NOMO-1 (cell line): ENCODE results near the gene TAF15.

Experiments used
- DNase-seq, 2 experiments: peaks; one replicate each; lab custom pipeline; 2025; ENCODE audit not compliant: unreplicated experiment in 2 of 2; lab: John Stamatoyannopoulos, UW

Gene TAF15

DNA sequence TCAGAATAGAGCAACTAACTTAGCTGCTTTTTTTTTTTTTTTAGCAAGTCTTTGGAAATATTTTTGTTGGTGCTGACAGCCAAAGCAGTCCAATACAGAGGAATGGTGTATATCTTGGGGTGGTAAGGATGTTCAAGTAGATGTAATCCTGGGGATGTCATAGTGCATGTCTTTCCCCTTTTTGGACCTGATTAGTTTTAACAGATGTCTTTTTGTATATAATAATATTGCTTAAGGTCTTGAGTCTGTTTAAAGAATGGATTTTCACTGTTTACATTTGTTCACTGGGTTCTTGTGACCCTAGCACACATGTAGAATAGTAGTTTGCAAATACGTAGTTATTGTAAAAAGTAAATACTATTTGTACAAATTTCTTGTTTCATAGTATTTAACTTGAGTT, 7.9 kb downstream of the TAF15 start:
- DNase-seq: no peak

DNA sequence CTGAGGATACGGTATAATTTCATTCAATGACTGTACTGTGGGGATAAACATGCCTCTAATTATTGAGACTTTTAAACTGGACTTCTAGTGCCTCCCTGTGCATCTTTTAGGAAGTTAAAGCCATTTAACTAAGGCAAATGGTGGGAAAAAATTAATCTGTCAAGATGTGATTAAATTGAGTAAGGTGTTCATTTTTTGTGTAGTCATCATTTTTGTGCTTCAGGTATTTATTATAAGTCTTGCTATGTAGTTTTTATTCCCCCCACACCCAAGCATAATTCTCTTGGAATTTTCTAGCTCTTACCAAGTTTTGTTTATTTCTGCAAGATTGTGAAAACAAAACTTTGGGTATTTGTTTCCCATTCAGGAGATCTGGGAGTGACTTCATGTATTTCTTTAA, 10.2 kb downstream of the TAF15 start:
- DNase-seq: no peak

DNA sequence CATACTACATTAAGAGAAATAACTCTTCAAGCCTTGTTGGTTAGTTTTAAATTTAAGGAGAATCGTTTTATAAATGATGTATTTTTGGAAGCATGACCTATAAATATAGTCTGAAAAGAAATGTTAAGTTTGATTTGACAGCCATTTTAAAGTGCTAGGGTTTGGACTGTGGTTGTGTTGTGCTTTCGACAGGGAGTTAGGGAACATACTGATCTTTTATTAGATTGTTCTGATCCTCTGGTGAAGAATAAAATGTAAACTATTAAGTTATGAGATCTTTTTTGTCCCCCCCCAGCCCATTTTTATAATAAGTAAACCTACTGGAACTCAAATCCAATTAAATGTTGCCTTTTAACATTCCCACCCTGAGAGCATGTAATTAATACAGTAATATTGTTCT, 12.0 kb downstream of the TAF15 start:
- DNase-seq: no peak

DNA sequence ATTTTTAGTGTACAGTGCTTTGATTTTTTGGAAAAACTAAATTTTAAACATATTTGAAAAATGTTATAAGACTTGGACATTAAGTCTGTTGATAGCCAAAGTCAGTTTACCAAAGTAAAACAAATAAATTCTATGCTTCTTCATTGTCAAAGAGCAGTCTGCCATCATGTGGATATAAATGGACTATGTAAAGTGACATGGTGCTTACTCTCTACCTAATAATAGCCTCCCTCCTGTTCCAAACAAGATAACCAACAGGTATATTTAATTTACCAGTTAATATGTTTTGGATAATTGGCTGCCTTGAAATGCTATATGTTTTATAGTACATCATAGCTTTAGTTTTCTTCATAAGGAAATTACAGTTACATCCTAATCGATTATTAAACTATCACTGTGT, 15.9 kb downstream of the TAF15 start:
- DNase-seq: no peak

DNA sequence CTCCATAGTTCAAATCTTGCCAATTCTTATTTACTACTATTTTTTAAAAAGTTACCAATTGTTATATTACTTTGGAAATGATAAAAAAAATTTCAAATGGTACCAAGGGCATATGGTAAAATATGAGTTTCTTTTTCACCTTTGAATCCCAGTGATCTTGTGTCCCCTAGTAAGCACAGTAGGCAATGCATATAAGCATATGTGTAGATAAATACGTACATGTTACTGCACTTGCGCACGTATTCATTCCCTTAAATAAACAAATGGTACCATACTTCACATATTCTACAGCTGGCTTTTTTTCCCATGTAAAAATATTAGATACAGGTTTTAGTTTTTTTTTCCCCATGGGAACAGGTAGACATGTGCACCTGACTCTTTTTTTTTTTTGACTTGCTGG, 31.8 kb downstream of the TAF15 start:
- DNase-seq: no peak

DNA sequence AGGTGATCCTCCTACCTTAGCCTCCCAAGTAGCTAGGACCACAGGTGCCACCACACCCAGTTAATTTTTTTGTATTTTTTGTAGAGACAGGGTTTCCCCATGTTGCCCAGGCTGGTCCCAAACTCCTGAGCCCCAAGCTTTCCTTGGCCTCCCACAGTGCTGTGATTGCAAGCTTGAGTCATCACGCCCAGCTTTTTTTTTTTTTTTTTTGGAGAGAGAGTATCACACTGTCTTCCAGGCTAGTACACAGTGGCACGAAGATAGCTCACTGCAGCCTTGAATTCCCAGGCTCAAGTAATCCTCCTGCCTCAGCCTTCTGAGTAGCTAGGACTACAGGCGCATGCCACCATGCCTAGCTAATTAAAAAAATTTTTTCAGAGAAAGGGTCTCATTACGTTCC, 32.2 kb downstream of the TAF15 start:
- no peak for DNase-seq

DNA sequence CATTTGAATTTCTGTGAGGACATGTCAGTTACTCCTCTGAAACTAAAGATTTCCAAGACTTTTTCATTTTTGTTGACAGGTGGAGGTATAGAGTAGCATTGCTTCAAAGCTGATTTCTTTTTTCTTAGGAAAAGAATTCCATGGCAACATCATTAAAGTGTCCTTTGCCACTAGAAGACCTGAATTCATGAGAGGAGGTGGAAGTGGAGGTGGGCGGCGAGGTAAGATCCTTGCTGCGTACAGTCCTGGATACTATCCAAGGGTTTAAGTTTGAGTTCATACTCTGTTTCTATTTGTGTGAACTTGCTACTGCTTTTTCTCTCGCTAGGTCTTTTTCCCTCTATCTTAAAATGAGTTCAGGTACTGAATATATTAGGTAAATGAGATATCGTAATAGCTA, 33.0 kb downstream of the TAF15 start:
- no peak for DNase-seq

DNA sequence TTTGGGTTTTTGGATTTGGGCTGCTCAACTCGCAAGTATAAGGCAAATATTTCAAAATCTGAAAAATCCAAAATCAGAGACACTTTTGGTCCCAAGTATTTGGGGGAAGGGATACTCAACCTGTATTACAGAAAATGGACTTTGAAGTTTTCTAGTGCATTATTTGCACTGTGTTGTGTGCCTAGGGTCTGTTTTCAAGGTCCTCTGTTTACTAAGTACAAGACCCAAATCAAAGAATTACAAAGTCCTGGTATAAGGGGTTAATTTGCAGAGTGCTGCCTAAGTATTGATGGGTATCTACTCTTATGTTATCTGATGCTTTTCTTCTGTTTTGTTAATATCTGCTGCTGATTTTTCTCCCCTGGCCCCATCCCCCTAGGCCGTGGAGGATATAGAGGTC, 34.4 kb downstream of the TAF15 start:
- DNase-seq: no peak

DNA sequence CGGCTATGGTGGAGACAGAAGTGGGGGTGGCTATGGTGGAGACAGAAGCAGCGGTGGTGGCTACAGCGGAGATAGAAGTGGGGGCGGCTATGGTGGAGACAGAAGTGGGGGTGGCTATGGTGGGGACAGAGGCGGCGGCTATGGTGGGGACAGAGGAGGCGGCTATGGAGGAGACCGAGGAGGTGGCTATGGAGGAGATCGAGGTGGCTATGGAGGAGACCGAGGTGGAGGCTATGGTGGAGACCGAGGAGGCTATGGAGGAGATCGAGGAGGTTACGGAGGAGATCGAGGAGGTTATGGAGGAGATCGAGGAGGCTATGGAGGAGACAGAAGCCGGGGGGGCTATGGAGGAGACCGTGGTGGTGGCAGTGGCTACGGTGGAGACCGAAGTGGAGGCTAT, 35.3 kb downstream of the TAF15 start:
- DNase-seq: no peak

DNA sequence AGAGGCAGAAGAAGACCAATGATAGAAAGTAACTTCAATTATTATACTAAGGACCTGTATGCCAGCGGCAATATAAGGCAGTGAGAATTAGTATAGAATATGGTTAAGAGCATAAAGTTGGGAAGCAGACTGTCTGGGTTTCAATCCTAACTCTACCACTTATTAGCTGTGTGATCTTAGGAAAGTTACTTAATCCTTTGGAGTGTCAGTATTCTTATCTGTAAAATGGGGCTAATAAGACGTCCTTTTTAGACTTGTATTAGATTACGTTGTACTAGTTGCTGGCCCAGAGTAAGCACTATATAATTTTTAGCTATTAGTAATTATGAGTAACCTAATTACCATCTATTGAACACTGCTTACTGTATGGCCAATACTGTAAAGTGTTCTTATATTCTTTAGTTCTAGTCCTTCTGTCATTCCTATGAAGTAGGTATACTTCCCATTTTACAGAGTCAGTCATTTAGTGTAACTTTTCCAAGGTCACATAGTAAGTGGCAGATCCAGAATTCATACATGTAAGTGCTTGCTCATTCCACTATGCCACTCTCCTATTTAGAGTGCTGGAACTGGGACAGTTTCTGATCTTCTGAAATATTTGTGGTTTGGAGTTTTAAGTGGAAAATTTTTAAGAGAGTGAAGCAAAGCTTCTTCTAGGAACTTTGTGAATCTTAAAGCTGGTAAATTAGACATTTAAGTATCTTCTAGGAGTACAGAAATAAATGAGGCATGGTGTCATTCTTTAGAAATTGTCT, 36.9 kb downstream of the TAF15 start:
- no peak for DNase-seq

DNA sequence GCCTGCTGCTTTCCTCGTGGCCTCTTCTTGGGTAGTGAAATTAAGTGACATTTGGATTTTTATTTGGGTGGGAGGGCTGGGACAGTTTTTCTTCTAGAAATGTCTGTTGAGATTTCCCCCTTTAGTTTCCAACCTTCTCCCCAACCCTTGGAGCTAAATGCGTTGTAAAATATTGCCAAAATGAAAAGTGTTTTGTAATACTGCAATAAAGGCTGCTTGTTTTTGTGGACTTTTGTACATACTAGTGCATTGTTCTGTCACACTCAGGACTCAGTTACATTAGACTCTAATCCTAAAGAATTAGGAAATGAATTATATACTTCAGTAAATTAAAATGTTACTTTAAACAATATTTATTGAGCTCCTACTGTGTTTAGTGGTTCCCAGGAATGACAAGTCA, 37.7 kb downstream of the TAF15 start:
- no peak for DNase-seq

DNA sequence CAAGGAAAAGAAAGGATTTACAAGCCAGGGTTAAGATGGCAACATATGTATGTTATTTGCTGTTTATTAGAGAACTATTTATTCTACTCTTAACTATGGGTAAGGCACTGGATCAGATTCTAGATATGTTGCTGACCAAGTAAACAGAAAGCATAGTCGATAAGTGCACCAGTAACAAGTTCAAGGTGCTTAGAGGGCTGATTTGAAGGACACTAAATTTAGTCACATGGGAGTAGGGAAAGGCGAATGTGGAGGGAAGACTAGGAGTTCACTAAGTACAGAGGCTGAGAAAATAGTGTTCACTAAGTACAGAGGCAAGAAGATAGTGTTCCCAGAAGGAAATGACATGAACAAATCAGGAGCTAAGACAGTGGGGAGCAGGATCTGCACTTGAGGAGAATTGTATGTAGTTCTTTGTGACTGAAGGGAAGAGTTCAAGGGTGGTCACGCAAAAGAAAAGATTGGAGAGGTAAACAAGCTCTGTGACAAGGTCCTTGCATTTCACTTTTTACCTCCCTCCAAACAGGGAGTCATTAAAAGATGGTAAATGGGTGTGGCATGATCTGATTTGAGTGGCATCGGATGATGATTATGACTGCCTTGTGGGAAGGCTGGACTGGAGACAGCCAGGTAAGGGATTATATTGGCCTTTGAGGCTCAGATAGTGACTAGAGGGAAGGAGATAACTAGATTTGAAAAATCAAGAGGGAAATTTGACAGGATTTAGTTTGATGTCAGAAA, 38.5 kb downstream of the TAF15 start:
- no peak for DNase-seq

DNA sequence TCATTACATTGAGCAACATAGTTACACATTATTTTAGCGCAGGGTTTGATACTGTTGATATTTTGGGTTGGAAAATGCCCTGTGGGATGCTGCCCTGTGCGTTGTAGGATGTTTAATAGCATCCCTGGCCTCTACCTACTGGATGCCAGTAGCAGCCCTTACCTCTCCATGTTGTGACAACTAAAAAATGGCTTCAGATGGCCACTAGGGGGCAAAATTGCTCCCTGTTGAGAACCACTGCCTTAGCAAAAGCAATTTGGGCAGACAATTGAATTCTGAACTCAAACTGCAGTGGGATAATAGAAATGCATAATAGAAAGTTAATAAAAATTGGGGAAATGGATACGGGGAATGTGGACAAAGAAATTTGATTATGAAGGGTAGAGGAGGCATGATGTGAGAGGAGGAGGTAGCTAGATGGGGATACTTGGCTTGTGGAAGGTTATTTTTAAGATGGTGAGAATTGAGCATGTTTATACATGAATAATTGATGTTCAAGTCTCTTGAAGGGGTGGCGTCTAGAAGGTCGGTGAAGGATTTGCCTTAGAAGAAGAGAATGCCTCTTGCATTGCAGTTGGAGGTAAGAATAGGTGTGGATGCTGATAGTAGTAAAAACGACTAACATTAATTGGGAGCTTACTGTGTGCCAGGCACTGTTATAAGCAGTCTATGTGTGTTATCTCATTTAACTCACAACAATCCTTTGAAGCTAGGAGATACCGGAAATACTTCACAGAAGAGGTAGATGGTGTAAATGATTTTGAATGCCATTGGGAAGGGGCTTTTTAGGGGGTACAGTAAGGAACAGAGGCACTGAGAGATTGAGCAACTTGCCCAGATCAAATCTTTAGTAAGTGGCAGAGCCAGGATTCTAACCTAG, 40.4 kb downstream of the TAF15 start:
- DNase-seq: peak; percentile 9 to 54

DNA sequence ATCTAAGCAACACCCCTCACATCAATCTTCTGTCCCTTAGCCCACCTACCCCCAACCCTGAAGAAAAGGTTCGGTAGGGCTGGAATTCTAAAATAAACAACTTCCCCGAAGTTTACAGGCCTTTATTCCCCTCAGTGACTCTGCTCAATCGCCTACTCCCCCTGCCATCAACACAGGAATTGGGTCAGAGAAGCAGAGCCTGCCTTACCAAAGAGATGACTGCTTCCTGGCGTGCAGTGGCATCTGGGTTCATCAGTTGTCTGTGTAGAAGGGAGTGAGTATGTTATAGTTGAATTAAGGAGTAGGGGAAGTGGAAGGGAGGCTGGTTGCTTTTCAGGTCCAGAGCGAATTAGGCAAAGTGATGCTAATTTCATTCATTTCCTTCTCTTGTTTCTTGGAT, 46.7 kb downstream of the TAF15 start:
- DNase-seq: no peak

DNA sequence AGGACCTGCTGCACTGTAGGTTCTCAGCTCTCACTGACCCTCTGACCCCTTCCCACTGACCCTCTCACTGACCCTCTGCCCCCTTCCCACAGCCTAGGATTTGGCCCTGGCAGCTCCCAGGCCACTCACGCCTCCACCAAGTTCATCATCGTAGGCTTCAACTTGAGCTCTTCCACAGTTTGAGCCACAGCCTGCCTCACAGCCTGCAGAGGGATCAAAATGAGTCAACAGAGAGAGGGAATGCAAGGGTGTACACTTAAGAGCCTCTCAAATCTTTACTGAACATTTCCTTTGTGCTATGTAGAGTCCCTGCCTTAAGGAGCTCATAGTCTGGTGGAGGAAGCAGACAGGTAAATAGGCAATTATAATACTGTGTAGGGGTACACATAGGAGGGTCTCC, 47.3 kb downstream of the TAF15 start:
- DNase-seq: no peak

DNA sequence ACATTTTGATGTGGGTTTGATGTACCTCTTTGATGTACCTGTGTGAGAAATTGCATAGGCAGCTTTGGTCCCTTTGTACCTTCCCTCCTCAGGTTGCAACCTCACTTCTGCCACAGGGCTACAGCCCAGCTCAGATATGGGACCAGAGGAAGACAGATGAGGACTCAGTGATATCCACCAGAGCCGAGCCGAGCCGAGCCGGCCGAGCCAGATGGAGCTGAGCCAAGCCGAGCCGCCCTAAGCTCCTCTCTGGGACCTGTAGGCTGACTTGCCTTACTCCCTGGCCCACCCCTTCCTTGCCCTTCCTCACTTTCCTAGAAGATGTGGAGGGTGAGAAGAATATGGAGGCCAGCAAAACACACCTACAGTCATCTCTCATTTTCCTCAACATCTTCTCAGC, 55.6 kb downstream of the TAF15 start:
- no peak for DNase-seq

DNA sequence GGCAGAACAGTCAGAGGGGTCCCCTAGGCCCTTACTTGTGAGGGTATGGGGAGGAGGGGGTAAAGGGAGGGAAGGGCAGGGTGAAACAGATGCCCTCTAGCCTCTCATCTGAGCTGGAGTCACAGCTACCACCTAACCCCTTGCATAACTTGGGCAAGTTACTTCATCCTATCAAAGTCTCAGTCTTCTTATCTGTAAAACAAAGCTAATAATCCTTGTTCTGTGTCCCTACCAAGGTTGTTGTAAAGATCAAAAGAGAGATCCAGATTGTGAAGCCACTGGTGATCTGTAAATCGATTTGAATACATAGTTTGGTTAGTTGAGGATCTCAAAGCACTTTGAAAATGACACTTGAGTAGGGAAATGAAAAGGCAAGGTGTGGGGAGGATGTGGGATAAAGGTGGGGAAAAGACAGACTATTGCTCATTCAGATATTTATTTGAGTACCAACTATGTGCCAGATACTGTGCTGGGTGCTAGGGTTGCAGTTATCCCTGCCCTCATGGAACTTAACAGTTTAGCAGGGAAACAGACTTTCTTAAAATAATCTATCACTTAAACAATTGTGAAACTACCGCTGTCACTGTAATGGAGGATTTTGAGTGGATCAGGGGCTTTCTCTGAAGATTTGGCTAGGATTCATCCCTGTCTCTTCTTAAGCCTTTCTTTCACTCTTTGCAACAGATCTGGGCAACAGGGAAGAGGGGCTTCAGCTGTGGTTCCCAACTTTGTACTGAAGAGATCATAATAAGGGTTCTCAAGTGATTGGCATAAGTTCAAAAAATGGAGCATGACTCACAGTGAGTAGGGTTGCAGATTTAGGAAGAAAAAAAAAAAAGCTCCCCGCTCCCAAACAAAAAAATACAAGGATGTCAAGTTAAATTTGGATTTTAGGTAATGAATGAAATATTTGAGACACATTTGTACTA, 56.4 kb downstream of the TAF15 start:
- DNase-seq: no peak

DNA sequence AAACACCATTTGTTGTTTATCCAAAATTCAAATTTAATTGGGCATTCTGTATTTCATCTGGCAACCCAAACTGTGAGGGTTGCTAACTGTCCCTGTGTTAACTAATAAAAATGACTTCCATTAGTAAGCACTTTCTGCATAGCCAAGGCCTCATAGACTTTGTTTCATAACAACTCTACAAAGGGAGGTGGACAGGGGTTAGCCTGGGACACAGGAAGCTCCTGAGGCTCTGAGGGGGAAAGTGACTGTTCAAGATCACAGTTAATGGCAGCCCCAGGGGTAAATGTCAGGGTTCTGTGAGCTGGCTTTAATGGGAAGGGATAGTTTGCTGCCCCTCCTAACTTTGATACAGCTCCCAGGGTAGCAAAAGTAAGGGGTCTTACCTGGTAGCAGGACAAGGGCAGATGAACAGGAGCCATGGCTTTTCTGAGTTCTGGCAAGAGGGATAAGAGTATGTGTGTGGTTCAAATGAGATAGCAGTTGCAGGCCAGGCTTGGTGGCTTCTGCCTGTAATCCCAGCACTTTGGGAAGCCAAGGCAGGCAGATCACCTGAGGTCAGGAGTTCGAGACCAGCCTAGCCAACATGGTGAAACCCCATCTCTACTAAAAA, 57.2 kb downstream of the TAF15 start:
- peak in 1 of 2 experiments; percentile 31 for DNase-seq

DNA sequence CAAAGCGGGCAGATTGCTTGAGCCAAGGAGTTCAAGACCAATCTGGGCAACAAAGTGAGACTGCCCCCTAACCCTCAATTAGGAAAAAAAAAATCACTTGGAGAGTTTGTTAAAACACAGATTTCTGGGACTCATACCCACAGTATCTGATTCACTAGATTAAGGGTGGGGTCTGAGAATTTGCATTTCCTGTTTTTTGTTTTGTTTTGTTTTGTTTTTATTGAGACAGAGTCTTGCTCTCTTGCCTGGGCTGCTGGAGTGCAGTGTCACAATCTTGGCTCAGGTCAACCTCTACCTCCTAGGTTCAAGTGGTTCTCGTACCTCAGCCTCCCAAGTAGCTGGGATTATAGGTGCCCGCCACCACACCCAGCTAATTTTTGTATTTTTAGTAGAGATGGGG, 58.3 kb downstream of the TAF15 start:
- DNase-seq: no peak

DNA sequence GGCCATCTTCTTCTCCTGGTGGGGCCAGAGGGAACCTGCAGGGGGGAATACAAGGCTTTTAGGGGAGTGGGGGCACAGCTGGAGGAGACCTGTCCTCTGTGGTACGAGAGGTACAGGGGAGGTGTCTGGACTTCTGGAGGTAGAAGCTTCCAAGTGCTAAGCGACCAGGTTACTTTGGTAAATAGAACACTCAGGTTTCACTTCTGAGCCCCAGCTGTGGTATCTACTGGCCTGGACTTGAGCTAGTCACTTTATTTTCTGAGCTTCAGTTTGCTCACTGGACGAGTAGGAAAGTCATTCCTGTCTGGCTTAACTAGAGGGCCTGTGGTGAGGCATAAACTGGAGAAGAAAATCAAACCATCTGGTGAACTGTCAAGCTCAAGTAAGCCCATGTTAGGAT, 59.5 kb downstream of the TAF15 start, which contains the start of gene HEATR9:
Gene HEATR9 (minus strand): TSS at position 155 of the 400 bp plus-strand sequence. CDS start 149 bp downstream, at position 6.
- no peak for DNase-seq
